ENCODE results near the gene TMEM184B. TPM values are rescaled to one million over a fixed set of nuclear protein-coding genes. Genes with fewer than 3 reads are reported as not detected.

Gene TMEM184B
- polyA plus RNA-seq, 1 experiment = 36.8 TPM

- no peaks in the 10 kb centered on the region; the same call in 1 of the 2 replicates for H3K9me3 ChIP-seq (ENCODE audit: control insufficient read depth, insufficient read depth, low read length)
- H3K27ac ChIP-seq (ENCODE audit: low read depth, low read length) = peak overlapping the region; percentile 47
- H3K4me3 ChIP-seq (ENCODE audit: low read depth, low read length) = no peak overlapping the region
- CTCF ChIA-PET = no interaction called here
- DNase-seq (ENCODE audit: low read depth, low spot score) = no peak
- no peak for TF ChIP-seq CTCF (IDR thresholded peaks at IDR 0.05; ENCODE audit: low read depth, low read length)
- POLR2A ChIA-PET = interaction anchor here (0.6 kb wide), 1 partner anchor 10 kb away, joined by 3 read pairs; no protein-coding TSS in a partner anchor
- H3K27me3 ChIP-seq (ENCODE audit: control insufficient read depth, insufficient read depth, low read length) = no peaks in the 10 kb centered on the region
Observed at GRCh38 chr22:38258895-38259294, 13.9 kb downstream of the TMEM184B start.

GRCh38 chr22:38257650-38258250 is 15.1 kb downstream of the TMEM184B start:
- Histone ChIP-seq H3K27ac (ENCODE audit: low read depth, low read length) (peak overlapping the region; percentile 76), H3K4me3 (ENCODE audit: low read depth, low read length) (peak overlapping the region; percentile 37), H3K27me3 (ENCODE audit: control insufficient read depth, insufficient read depth, low read length) (no peaks in the 10 kb centered on the region), H3K9me3 (ENCODE audit: control insufficient read depth, insufficient read depth, low read length) (no peaks in the 10 kb centered on the region)
- DNase-seq (ENCODE audit: low read depth, low spot score) = no peak
- TF ChIP-seq CTCF (IDR thresholded peaks at IDR 0.05; ENCODE audit: low read depth, low read length) = no peak
- POLR2A ChIA-PET = interaction anchor here (0.6 to 0.8 kb wide), 3 partner anchors 15 to 56 kb away, joined by 3 to 29 read pairs (median 8); partner anchors contain the start of gene MAFF
- CTCF ChIA-PET = interaction anchor here (1.3 kb wide), 1 partner anchor 144 kb away, joined by 3 read pairs; no protein-coding TSS in a partner anchor

- Histone ChIP-seq H3K9me3 (ENCODE audit: control insufficient read depth, insufficient read depth, low read length) (no peaks in the 10 kb centered on the region), H3K4me3 (ENCODE audit: low read depth, low read length) (peak overlapping the region; percentile 37), H3K27me3 (ENCODE audit: control insufficient read depth, insufficient read depth, low read length) (no peaks in the 10 kb centered on the region), H3K27ac (ENCODE audit: low read depth, low read length) (peak overlapping the region; percentile 76)
- ChIA-PET CTCF (interaction anchor here (0.6 to 1.3 kb wide), 5 partner anchors 9 to 158 kb away, joined by 3 to 5 read pairs (median 3); no protein-coding TSS in a partner anchor), POLR2A (interaction anchor here (0.6 to 0.8 kb wide), 3 partner anchors 13 to 21 kb away, joined by 3 to 29 read pairs (median 3); no protein-coding TSS in a partner anchor)
- TF ChIP-seq CTCF (IDR thresholded peaks at IDR 0.05; ENCODE audit: low read depth, low read length) = no peak
- DNase-seq (ENCODE audit: low read depth, low spot score) = peak; percentile 46
Observed at GRCh38 chr22:38257181-38257580, 15.6 kb downstream of the TMEM184B start.

- no peak overlapping the region for H3K27ac ChIP-seq (ENCODE audit: low read depth, low read length)
- POLR2A ChIA-PET = no interaction called here
- CTCF ChIA-PET = no interaction called here
- DNase-seq (ENCODE audit: low read depth, low spot score) = no peak
- H3K27me3 ChIP-seq (ENCODE audit: control insufficient read depth, insufficient read depth, low read length) = no peaks in the 10 kb centered on the region
- no peaks in the 10 kb centered on the region for H3K9me3 ChIP-seq (ENCODE audit: control insufficient read depth, insufficient read depth, low read length)
- H3K4me3 ChIP-seq (ENCODE audit: low read depth, low read length) = no peak overlapping the region
- no peak for TF ChIP-seq CTCF (IDR thresholded peaks at IDR 0.05; ENCODE audit: low read depth, low read length)
Observed at GRCh38 chr22:38255697-38256096, 17.1 kb downstream of the TMEM184B start.

- Histone ChIP-seq H3K27me3 (ENCODE audit: control insufficient read depth, insufficient read depth, low read length) (no peaks in the 10 kb centered on the region), H3K9me3 (ENCODE audit: control insufficient read depth, insufficient read depth, low read length) (peaks cover 10% of the 10 kb centered on the region), H3K27ac (ENCODE audit: low read depth, low read length) (peak overlapping the region; percentile 52), H3K4me3 (ENCODE audit: low read depth, low read length) (no peak overlapping the region)
- CTCF ChIA-PET = no interaction called here
- POLR2A ChIA-PET = interaction anchor here (0.7 kb wide), 1 partner anchor 187 kb away, joined by 4 read pairs; no protein-coding TSS in a partner anchor
- DNase-seq (ENCODE audit: low read depth, low spot score) = no peak
- TF ChIP-seq CTCF (IDR thresholded peaks at IDR 0.05; ENCODE audit: low read depth, low read length) = no peak
Observed at GRCh38 chr22:38251341-38251692, 21.5 kb downstream of the TMEM184B start.
